GM12878 (cell line): ENCODE data around the gene MIEF1. TPM values are rescaled to one million over a fixed set of nuclear protein-coding genes. Genes with fewer than 3 reads are reported as not detected.

Experiments used
- ATAC-seq: fragments of 200-7000 bp; cut with Tn5 transposase; 3 replicates; pipeline ENCODE4 v1.9.1; 2020; ENCODE audit warnings: mild to moderate bottlenecking, moderate library complexity
- BruUV-seq: library from RNA; stranded (reverse); fragments of 400-500 nt; replicated peaks from 2 replicates; lab custom pipeline; 2021; lab: Mats Ljungman, UMichigan
- CTCF ChIA-PET: fragments of 300-600 bp; sonication (Branson Sonifier 250); formaldehyde crosslinking; extraction: SDS; loops from one replicate; lab custom pipeline; 2021; ENCODE audit warnings: inconsistent platforms; lab: Yijun Ruan, JAX
- POLR2A ChIA-PET: fragments of 350-600 bp; formaldehyde crosslinking; extraction: SDS; loops from one replicate; lab custom pipeline; 2021; ENCODE audit warnings: inconsistent platforms; lab: Charles Lee
- RAD21 ChIA-PET: fragments of 300-600 bp; sonication (Branson Sonifier 250); formaldehyde crosslinking; loops from one replicate; lab custom pipeline; 2023; ENCODE audit warnings: antibody characterized with exemption; ENCODE audit not compliant: unreplicated experiment; lab: Charles Lee
- SMC1A ChIA-PET: fragments of 300-600 bp; sonication (Branson Sonifier 250); formaldehyde crosslinking; loops from one replicate; lab custom pipeline; 2023; ENCODE audit not compliant: unreplicated experiment, uncharacterized antibody; lab: Charles Lee
- DNase-seq: peaks from one replicate; pipeline ENCODE4 v3.0.0-alpha.2; 2011; ENCODE audit warnings: low read depth, low spot score
- FAIRE-seq: peaks from 3 replicates; lab custom pipeline; 2011; peaks lifted over from hg19 to GRCh38; lab: Jason Lieb, UNC
- H2AFZ ChIP-seq: 2 replicates; pipeline ENCODE4 v1.6.0; 2011; ENCODE audit warnings: low read depth, low read length, control low read depth; ENCODE audit not compliant: control insufficient read depth
- H3K27ac ChIP-seq: 2 replicates; pipeline ENCODE4 v1.5.1; 2011; ENCODE audit warnings: control low read depth; ENCODE audit not compliant: control insufficient read depth, insufficient read depth
- H3K27me3 ChIP-seq, 2 experiments: replicated peaks in 1 of 2; 2 replicates each; pipeline versions ENCODE4 v1.6.0 to v1.6.1; 2011; ENCODE audit warnings: low read length in 1 of 2; ENCODE audit not compliant: control insufficient read depth in 2 of 2, insufficient read depth in 2 of 2
- H3K36me3 ChIP-seq, 2 experiments: 2 replicates each; pipeline ENCODE4 v1.5.1; 2011; ENCODE audit warnings: low read length in 1 of 2; ENCODE audit not compliant: control insufficient read depth in 2 of 2, insufficient read depth in 2 of 2
- H3K4me1 ChIP-seq: 2 replicates; pipeline ENCODE4 v1.6.1; 2011; ENCODE audit warnings: mild to moderate bottlenecking, low read length, moderate library complexity, mixed read lengths; ENCODE audit not compliant: control insufficient read depth, insufficient read depth
- H3K4me2 ChIP-seq: 2 replicates; pipeline ENCODE4 v1.6.0; 2011; ENCODE audit warnings: control low read depth; ENCODE audit not compliant: control insufficient read depth, insufficient read depth
- H3K4me3 ChIP-seq: fragments of 200-600 bp; sonication (generic); 2 replicates; pipeline ENCODE4 v1.5.1; 2016
- H3K79me2 ChIP-seq: 2 replicates; pipeline ENCODE4 v1.6.0; 2011; ENCODE audit warnings: low read length; ENCODE audit not compliant: control insufficient read depth, insufficient read depth
- H3K9ac ChIP-seq: 2 replicates; pipeline ENCODE4 v1.8.0; 2011; ENCODE audit warnings: low read length, control low read depth, mixed read lengths; ENCODE audit not compliant: control insufficient read depth, insufficient read depth
- H3K9me3 ChIP-seq: replicated peaks from 3 replicates; pipeline ENCODE4 v1.5.1; 2011; ENCODE audit warnings: mild to moderate bottlenecking, low read length; ENCODE audit not compliant: control insufficient read depth, insufficient read depth
- H4K20me1 ChIP-seq: 2 replicates; pipeline ENCODE4 v1.6.0; 2011; ENCODE audit not compliant: control insufficient read depth, insufficient read depth
- BRCA1 ChIP-seq: IDR thresholded peaks from 2 replicates; pipeline ENCODE4 v1.6.1; 2011; ENCODE audit warnings: low read depth, low read length, improper control_type of control experiment
- CEBPB ChIP-seq, 2 experiments: fragments of 150-350 bp in 1 of 2; IDR thresholded peaks; 2 replicates each; pipeline ENCODE4 v1.6.1; 2012 to 2014; ENCODE audit warnings: low read depth in 2 of 2, low read length in 2 of 2, borderline replicate concordance in 1 of 2, inconsistent platforms in 1 of 2
- DPF2 ChIP-seq: fragments of 450-650 bp; IDR thresholded peaks from 2 replicates; pipeline ENCODE4 v1.6.1; 2017; ENCODE audit warnings: mild to moderate bottlenecking
- HCFC1 ChIP-seq: fragments of 150-350 bp; IDR thresholded peaks from 2 replicates; pipeline ENCODE4 v1.6.1; 2014; ENCODE audit warnings: low read length
- HDAC6 ChIP-seq: fragments of 200-600 bp; sonication (generic); IDR thresholded peaks from one replicate; pipeline ENCODE4 v1.8.0; 2017; ENCODE audit warnings: antibody characterized with exemption; ENCODE audit not compliant: unreplicated experiment
- MXI1 ChIP-seq: fragments of 150-350 bp; IDR thresholded peaks from 2 replicates; pipeline ENCODE4 v1.6.1; 2011; ENCODE audit warnings: low read depth, mild to moderate bottlenecking, inconsistent platforms, low read length, improper control_type of control experiment
- NR2F1 ChIP-seq: fragments of 450-650 bp; conservative IDR thresholded peaks from 2 replicates; pipeline ENCODE4 v1.6.1; 2017; ENCODE audit warnings: mild to moderate bottlenecking
- POLR2AphosphoS5 ChIP-seq: IDR thresholded peaks from 2 replicates; pipeline ENCODE4 v1.6.1; 2011; ENCODE audit warnings: mild to moderate bottlenecking, low read length, inconsistent platforms
- RAD21 ChIP-seq: IDR thresholded peaks from 2 replicates; pipeline ENCODE4 v1.6.1; 2011; ENCODE audit warnings: mild to moderate bottlenecking, low read depth, low read length, moderate library complexity; ENCODE audit not compliant: insufficient read depth
- SMC3 ChIP-seq: IDR thresholded peaks from 2 replicates; pipeline ENCODE4 v1.6.1; 2011; ENCODE audit warnings: low read length, improper control_type of control experiment, borderline replicate concordance
- WGBS: methylation state at CpG from one replicate; pipeline ENCODE4 v1.1.6; 2016; ENCODE audit warnings: low lambda C conversion rate; ENCODE audit not compliant: insufficient replicate concordance, insufficient coverage; ENCODE audit errors: missing lambda C conversion rate; 5-methylcytosine and 5-hydroxymethylcytosine counted together
- in situ Hi-C: fragments of 300-500 bp; cut with MboI; formaldehyde crosslinking; loops from 9 replicates; pipeline ENCODE4 v1.14.3; 2018; ENCODE audit warnings: mixed read lengths
- intact Hi-C: fragments of 100-400 bp; cut with micrococcal nuclease; formaldehyde crosslinking; loops from one replicate; pipeline ENCODE4 v1.14.2; 2022; ENCODE audit not compliant: unreplicated experiment
- polyA plus RNA-seq, 11 experiments: library from polyadenylated mRNA; depleted of rRNA in 4 of 11; unstranded in 6 of 11; stranded (reverse) in 5 of 11; fragments of >200 nt; fragmentation: Nextera tagmentation in 4 of 11; fragmentation: Illumina TruSeq in 1 of 11; extraction: Ambion mirVana in 4 of 11; extraction: Trizol in 1 of 11; gene quantifications; 1 replicate in 1 of 11; 2 replicates in 10 of 11; pipeline versions ENCODE4 v1.2.1 to v1.2.3, GENCODE V29; 2011 to 2016; ENCODE audit warnings: inconsistent platforms in 2 of 11, missing spikeins in 2 of 11, low read depth in 1 of 11
- total RNA-seq, 4 experiments: library from RNA; depleted of rRNA in 3 of 4; stranded (reverse); fragments of >200 nt in 3 of 4; fragmentation: Illumina TruSeq in 1 of 4; extraction: Trizol in 1 of 4; gene quantifications; 2 replicates each; pipeline versions ENCODE4 v1.2.1 to v1.2.3, GENCODE V29; 2013 to 2021
- TF ChIP-seq, protein P1 (sequence below), 3 experiments: IDR thresholded peaks in 2 of 3; conservative IDR thresholded peaks in 1 of 3; 2 replicates each; pipeline ENCODE4 v1.5.1; 2011; ENCODE audit warnings: low read depth in 3 of 3, low read length in 3 of 3, mild to moderate bottlenecking in 3 of 3, control low read depth in 2 of 3, moderate library complexity in 2 of 3, inconsistent platforms in 1 of 3, mixed read lengths in 1 of 3; ENCODE audit not compliant: control insufficient read depth in 2 of 3, insufficient read depth in 1 of 3; ENCODE audit errors: extremely low read depth in 1 of 3
- TF ChIP-seq, protein P2 (sequence below): fragments of 450-650 bp; IDR thresholded peaks from 2 replicates; pipeline ENCODE4 v1.6.1; 2014; ENCODE audit warnings: mild to moderate bottlenecking

MIEF1 gene
- total and polyA plus RNA-seq, 10 of the 15 experiments (the other 5 are each of a cell fraction or from before 2014, with no cell fraction given): 12.4 to 52.3 (median 29.3) TPM

DNA sequence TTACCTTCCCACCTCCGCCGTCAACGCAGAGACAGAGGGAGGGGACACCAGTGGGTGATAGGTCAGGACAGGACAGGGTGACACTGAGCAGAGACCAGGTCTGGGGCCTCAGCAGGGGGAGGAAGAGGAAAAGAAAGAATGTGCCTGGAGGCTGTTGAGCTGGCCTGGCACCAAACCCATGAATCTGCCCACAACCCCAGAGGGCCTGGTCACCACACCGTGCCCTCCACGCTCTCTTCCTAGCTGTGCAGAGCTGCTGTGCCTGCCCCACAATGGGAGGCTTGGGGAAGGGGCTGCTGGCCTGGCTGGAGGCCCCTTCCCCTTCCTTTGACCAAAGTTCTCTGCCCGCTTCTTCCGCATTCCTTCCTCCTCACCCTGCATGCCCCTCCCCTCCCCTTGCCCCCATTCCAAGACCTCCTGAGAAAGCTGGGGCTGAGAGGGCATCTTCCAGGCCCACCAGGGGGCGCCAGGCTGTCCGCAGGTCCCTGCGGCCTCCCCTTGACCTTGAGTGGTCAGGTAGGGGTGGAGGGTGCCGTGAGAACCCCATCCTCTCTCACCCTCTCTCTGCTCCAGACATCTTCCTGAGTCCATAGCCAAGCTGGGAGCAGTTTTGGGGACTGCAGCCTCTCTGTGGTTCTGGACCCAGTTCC, 57.5 kb downstream of the MIEF1 start:
- no peaks in the 10 kb centered on the region for H3K36me3 ChIP-seq
- TF ChIP-seq SMC3 (peak; percentile 47), RAD21 (peak; percentile 32; the same call in 1 of the 2 replicates), HDAC6 (no peak), BRCA1 (no peak), DPF2 (no peak), MXI1 (no peak), HCFC1 (no peak), POLR2AphosphoS5 (no peak), NR2F1 (peak; percentile 66), CEBPB (IDR thresholded peaks at IDR 0.05; ENCODE audit: borderline replicate concordance in 1 of 2, low read depth in 2 of 2, low read length in 2 of 2) (no peak)
- TF ChIP-seq, protein P1, sequence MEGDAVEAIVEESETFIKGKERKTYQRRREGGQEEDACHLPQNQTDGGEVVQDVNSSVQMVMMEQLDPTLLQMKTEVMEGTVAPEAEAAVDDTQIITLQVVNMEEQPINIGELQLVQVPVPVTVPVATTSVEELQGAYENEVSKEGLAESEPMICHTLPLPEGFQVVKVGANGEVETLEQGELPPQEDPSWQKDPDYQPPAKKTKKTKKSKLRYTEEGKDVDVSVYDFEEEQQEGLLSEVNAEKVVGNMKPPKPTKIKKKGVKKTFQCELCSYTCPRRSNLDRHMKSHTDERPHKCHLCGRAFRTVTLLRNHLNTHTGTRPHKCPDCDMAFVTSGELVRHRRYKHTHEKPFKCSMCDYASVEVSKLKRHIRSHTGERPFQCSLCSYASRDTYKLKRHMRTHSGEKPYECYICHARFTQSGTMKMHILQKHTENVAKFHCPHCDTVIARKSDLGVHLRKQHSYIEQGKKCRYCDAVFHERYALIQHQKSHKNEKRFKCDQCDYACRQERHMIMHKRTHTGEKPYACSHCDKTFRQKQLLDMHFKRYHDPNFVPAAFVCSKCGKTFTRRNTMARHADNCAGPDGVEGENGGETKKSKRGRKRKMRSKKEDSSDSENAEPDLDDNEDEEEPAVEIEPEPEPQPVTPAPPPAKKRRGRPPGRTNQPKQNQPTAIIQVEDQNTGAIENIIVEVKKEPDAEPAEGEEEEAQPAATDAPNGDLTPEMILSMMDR (IDR thresholded peaks at IDR 0.05 in 2 of 3, conservative IDR thresholded peaks at IDR 0.05 in 1 of 3; ENCODE audit: control insufficient read depth in 2 of 3, extremely low read depth in 1 of 3, insufficient read depth in 1 of 3, low read depth in 3 of 3, low read length in 3 of 3): peak; percentile 33 to 58 (median 40); a peak in 5 of 6 replicates
- TF ChIP-seq, protein P2, sequence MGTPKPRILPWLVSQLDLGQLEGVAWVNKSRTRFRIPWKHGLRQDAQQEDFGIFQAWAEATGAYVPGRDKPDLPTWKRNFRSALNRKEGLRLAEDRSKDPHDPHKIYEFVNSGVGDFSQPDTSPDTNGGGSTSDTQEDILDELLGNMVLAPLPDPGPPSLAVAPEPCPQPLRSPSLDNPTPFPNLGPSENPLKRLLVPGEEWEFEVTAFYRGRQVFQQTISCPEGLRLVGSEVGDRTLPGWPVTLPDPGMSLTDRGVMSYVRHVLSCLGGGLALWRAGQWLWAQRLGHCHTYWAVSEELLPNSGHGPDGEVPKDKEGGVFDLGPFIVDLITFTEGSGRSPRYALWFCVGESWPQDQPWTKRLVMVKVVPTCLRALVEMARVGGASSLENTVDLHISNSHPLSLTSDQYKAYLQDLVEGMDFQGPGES: no peak
- in situ Hi-C loops: no loop called here
- ChIA-PET RAD21 (interaction anchor here (1.3 to 1.4 kb wide), 2 partner anchors 465 to 477 kb away, joined by 3 to 9 read pairs; no protein-coding TSS in a partner anchor), POLR2A (no interaction called here), CTCF (interaction anchor here (0.5 to 3.4 kb wide), 4 partner anchors 172 to 811 kb away, joined by 3 to 23 read pairs (median 3); partner anchors contain the start of gene SGSM3), SMC1A (interaction anchor here (0.6 to 1.2 kb wide), 2 partner anchors 465 to 478 kb away, joined by 3 to 4 read pairs; no protein-coding TSS in a partner anchor)
- ATAC-seq (peak; percentile 72), DNase-seq (no peak), FAIRE-seq (no peak)
- no peaks in the 10 kb centered on the region for H4K20me1 ChIP-seq
- intact Hi-C loops: loop anchor here (5.0 kb wide), 1 partner anchor 463 kb away; no protein-coding TSS in a partner anchor
- H3K4me3 ChIP-seq: no peak overlapping the region
- H3K79me2 ChIP-seq: no peaks in the 10 kb centered on the region
- H2AFZ ChIP-seq: no peak overlapping the region
- H3K27ac ChIP-seq: no peak overlapping the region
- H3K4me1 ChIP-seq: no peaks in the 10 kb centered on the region
- H3K4me2 ChIP-seq: no peak overlapping the region
- H3K9ac ChIP-seq: no peak overlapping the region
- H3K27me3 ChIP-seq: peaks cover 7 to 8% of the 10 kb centered on the region in 2 experiments; a peak in 3 of 4 replicates
- WGBS: 30% methylated on average over 10 of the region's 11 CpGs
- H3K9me3 ChIP-seq: no peaks in the 10 kb centered on the region
- BruUV-seq: no TSS peak
